KMS-11 (cell line): ENCODE measurements around the gene CPA4.

Experiments
- H2AFZ ChIP-seq: fragments of 200-600 bp; sonication (generic); 2 replicates; pipeline ENCODE4 v1.6.1; 2016; ENCODE audit warnings: antibody characterized with exemption, mixed run types, low read depth
- H3K27ac ChIP-seq: fragments of 200-600 bp; sonication (generic); 2 replicates; pipeline ENCODE4 v1.6.1; 2016; ENCODE audit warnings: mild to moderate bottlenecking, mixed run types
- H3K27me3 ChIP-seq: fragments of 200-600 bp; sonication (generic); 2 replicates; pipeline ENCODE4 v1.6.1; 2017; ENCODE audit warnings: mild to moderate bottlenecking, low read depth, mixed run types, moderate library complexity; ENCODE audit not compliant: insufficient read depth
- H3K36me3 ChIP-seq: fragments of 200-600 bp; sonication (generic); 2 replicates; pipeline ENCODE4 v1.6.1; 2017; ENCODE audit warnings: mild to moderate bottlenecking, mixed run types; ENCODE audit not compliant: insufficient read depth
- H3K4me1 ChIP-seq: fragments of 200-600 bp; sonication (generic); 2 replicates; pipeline ENCODE4 v1.6.1; 2016; ENCODE audit warnings: mild to moderate bottlenecking, low read depth, mixed run types; ENCODE audit not compliant: poor library complexity, severe bottlenecking
- H3K4me2 ChIP-seq: fragments of 200-600 bp; sonication (generic); 2 replicates; pipeline ENCODE4 v1.7.0; 2016; ENCODE audit warnings: mild to moderate bottlenecking, mixed run types
- H3K4me3 ChIP-seq: fragments of 200-600 bp; sonication (generic); IDR thresholded peaks from 2 replicates; pipeline ENCODE4 v1.6.1; 2017; ENCODE audit warnings: low read depth, low read length, mixed read lengths; ENCODE audit not compliant: insufficient read depth
- H3K79me2 ChIP-seq: fragments of 200-600 bp; sonication (generic); 2 replicates; pipeline ENCODE4 v1.6.1; 2016; ENCODE audit warnings: low read depth, mixed run types; ENCODE audit not compliant: insufficient read depth
- H3K9ac ChIP-seq: fragments of 200-600 bp; sonication (generic); 2 replicates; pipeline ENCODE4 v1.6.1; 2016; ENCODE audit warnings: mild to moderate bottlenecking, mixed run types
- H4K20me1 ChIP-seq: fragments of 200-600 bp; sonication (generic); 2 replicates; pipeline ENCODE4 v1.6.1; 2016; ENCODE audit warnings: mild to moderate bottlenecking, mixed run types; ENCODE audit not compliant: insufficient read depth
- CTCF ChIP-seq: fragments of 200-600 bp; sonication (generic); conservative IDR thresholded peaks from 2 replicates; pipeline ENCODE4 v1.6.1; 2017; ENCODE audit warnings: low read depth, mild to moderate bottlenecking, antibody characterized with exemption, low read length, moderate library complexity, mixed read lengths

CPA4 gene

GRCh38 chr7:130333832-130334231 lies 40.9 kb downstream of the CPA4 start:
- H3K27me3 ChIP-seq, result no peaks in the 10 kb centered on the region
- no peak overlapping the region for H3K9ac ChIP-seq
- no peaks in the 10 kb centered on the region for H4K20me1 ChIP-seq
- no peak overlapping the region for H2AFZ ChIP-seq
- H3K4me3 ChIP-seq, result no peak overlapping the region
- no peak overlapping the region for H3K4me2 ChIP-seq
- H3K79me2 ChIP-seq, result no peaks in the 10 kb centered on the region
- no peak overlapping the region for H3K27ac ChIP-seq
- no peaks in the 10 kb centered on the region for H3K36me3 ChIP-seq
- no peaks in the 10 kb centered on the region for H3K4me1 ChIP-seq
- TF ChIP-seq CTCF, result no peak

GRCh38 chr7:130334274-130334673 lies 41.3 kb downstream of the CPA4 start:
- H3K4me3 ChIP-seq, result no peak overlapping the region
- H3K36me3 ChIP-seq, result no peaks in the 10 kb centered on the region
- no peaks in the 10 kb centered on the region for H4K20me1 ChIP-seq
- TF ChIP-seq CTCF, result no peak
- H3K27me3 ChIP-seq, result no peaks in the 10 kb centered on the region
- H3K27ac ChIP-seq, result no peak overlapping the region
- no peaks in the 10 kb centered on the region for H3K4me1 ChIP-seq
- H3K79me2 ChIP-seq, result no peaks in the 10 kb centered on the region
- no peak overlapping the region for H3K4me2 ChIP-seq
- H2AFZ ChIP-seq, result no peak overlapping the region
- no peak overlapping the region for H3K9ac ChIP-seq

GRCh38 chr7:130337410-130337971 lies 44.5 kb downstream of the CPA4 start:
- no peak overlapping the region for H2AFZ ChIP-seq
- TF ChIP-seq CTCF, result no peak

GRCh38 chr7:130338233-130338632 lies 45.3 kb downstream of the CPA4 start:
- TF ChIP-seq CTCF, result no peak
- Histone ChIP-seq H3K79me2 (no peaks in the 10 kb centered on the region), H3K4me2 (no peak overlapping the region), H3K27ac (no peak overlapping the region), H3K36me3 (no peaks in the 10 kb centered on the region), H3K4me1 (no peaks in the 10 kb centered on the region), H3K9ac (no peak overlapping the region), H4K20me1 (no peaks in the 10 kb centered on the region), H3K4me3 (no peak overlapping the region), H3K27me3 (no peaks in the 10 kb centered on the region), H2AFZ (no peak overlapping the region)

More at GRCh38 chr7:130337410-130337971, 44.5 kb downstream of the CPA4 start:
- Histone ChIP-seq H3K36me3 (no peaks in the 10 kb centered on the region), H3K27ac (no peak overlapping the region), H3K27me3 (no peaks in the 10 kb centered on the region), H3K4me3 (no peak overlapping the region), H3K79me2 (no peaks in the 10 kb centered on the region), H3K9ac (no peak overlapping the region), H4K20me1 (no peaks in the 10 kb centered on the region), H3K4me1 (no peaks in the 10 kb centered on the region), H3K4me2 (no peak overlapping the region)
